HEK293 (cell line): ENCODE measurements around the gene CRYZL1.

Experiments used
- CTCF ChIA-PET: fragments of 350-600 bp; formaldehyde crosslinking; extraction: SDS; loops from one replicate; lab custom pipeline; 2021; ENCODE audit warnings: antibody characterized with exemption; lab: Yijun Ruan, JAX
- POLR2A ChIA-PET: fragments of 300-600 bp; formaldehyde crosslinking; extraction: SDS; loops from one replicate; lab custom pipeline; 2020; ENCODE audit warnings: antibody characterized with exemption, inconsistent platforms; lab: Yijun Ruan, JAX
- H3K27ac ChIP-seq: fragments of 200-500 bp; sonication (Bioruptor generic); 2 replicates; pipeline ENCODE4 v1.5.1; 2014; ENCODE audit warnings: low read depth, low read length, control low read depth, inconsistent platforms; ENCODE audit errors: extremely low read depth
- H3K36me3 ChIP-seq, 2 experiments: fragments of 200-500 bp in 1 of 2; sonication (Bioruptor generic) in 1 of 2; 1 replicate in 1 of 2; 2 replicates in 1 of 2; pipeline ENCODE4 v1.5.1; 2014 to 2017; ENCODE audit warnings: inconsistent platforms in 2 of 2, low read length in 2 of 2; ENCODE audit not compliant: control insufficient read depth in 2 of 2, insufficient read depth in 1 of 2
- H3K4me1 ChIP-seq: fragments of 200-500 bp; sonication (Bioruptor generic); 2 replicates; pipeline ENCODE4 v1.5.1; 2014; ENCODE audit warnings: mild to moderate bottlenecking, low read length, inconsistent platforms; ENCODE audit not compliant: control insufficient read depth, insufficient read depth
- H3K4me3 ChIP-seq: 2 replicates; pipeline ENCODE4 v1.5.1; 2011; ENCODE audit warnings: low read depth, mild to moderate bottlenecking, control low read depth, low read length, moderate library complexity
- H3K9me3 ChIP-seq: fragments of 200-500 bp; sonication (Bioruptor generic); 2 replicates; pipeline ENCODE4 v1.5.1; 2014; ENCODE audit warnings: low read depth, low read length, inconsistent platforms; ENCODE audit not compliant: control insufficient read depth, insufficient read depth
- HIC1 ChIP-seq: fragments of 450-650 bp; formaldehyde crosslinking; IDR thresholded peaks from 2 replicates; pipeline ENCODE4 v1.5.1; 2016; ENCODE audit warnings: missing biosample characterization, missing genetic modification characterization
- KLF1 ChIP-seq: fragments of 450-650 bp; formaldehyde crosslinking; IDR thresholded peaks from 2 replicates; pipeline ENCODE4 v1.5.1; 2016; ENCODE audit warnings: missing biosample characterization, missing genetic modification characterization
- KLF8 ChIP-seq: fragments of 450-650 bp; formaldehyde crosslinking; IDR thresholded peaks from 2 replicates; pipeline ENCODE4 v1.5.1; 2016; ENCODE audit warnings: missing biosample characterization, missing genetic modification characterization
- PATZ1 ChIP-seq: fragments of 450-650 bp; formaldehyde crosslinking; IDR thresholded peaks from 2 replicates; pipeline ENCODE4 v1.5.1; 2016; ENCODE audit warnings: missing biosample characterization, missing genetic modification characterization
- PRDM1 ChIP-seq: fragments of 450-650 bp; formaldehyde crosslinking; IDR thresholded peaks from 2 replicates; pipeline ENCODE4; 2016; ENCODE audit warnings: missing biosample characterization, missing genetic modification characterization
- REPIN1 ChIP-seq: fragments of 450-650 bp; formaldehyde crosslinking; IDR thresholded peaks from 2 replicates; pipeline ENCODE4 v1.5.1; 2017; ENCODE audit warnings: missing biosample characterization, missing genetic modification characterization, low read depth
- WT1 ChIP-seq: fragments of 450-650 bp; formaldehyde crosslinking; IDR thresholded peaks from 2 replicates; pipeline ENCODE4 v1.5.1; 2016; ENCODE audit warnings: missing biosample characterization, missing genetic modification characterization
- ZBTB17 ChIP-seq: fragments of 450-650 bp; formaldehyde crosslinking; IDR thresholded peaks from 2 replicates; pipeline ENCODE4 v1.5.1; 2016; ENCODE audit warnings: missing biosample characterization, missing genetic modification characterization
- ZBTB20 ChIP-seq: fragments of 450-650 bp; formaldehyde crosslinking; IDR thresholded peaks from 2 replicates; pipeline ENCODE4 v1.5.1; 2016; ENCODE audit warnings: missing biosample characterization, missing genetic modification characterization
- ZEB2 ChIP-seq: fragments of 450-650 bp; formaldehyde crosslinking; IDR thresholded peaks from 2 replicates; pipeline ENCODE4 v1.5.1; 2016; ENCODE audit warnings: missing biosample characterization, missing genetic modification characterization
- ZNF423 ChIP-seq: fragments of 450-650 bp; formaldehyde crosslinking; IDR thresholded peaks from 2 replicates; pipeline ENCODE4 v1.5.1; 2016; ENCODE audit warnings: missing biosample characterization, missing genetic modification characterization
- ZNF488 ChIP-seq: fragments of 450-650 bp; formaldehyde crosslinking; IDR thresholded peaks from 2 replicates; pipeline ENCODE4 v1.5.1; 2016; ENCODE audit warnings: missing biosample characterization, missing genetic modification characterization
- ZNF544 ChIP-seq: fragments of 450-650 bp; formaldehyde crosslinking; IDR thresholded peaks from 2 replicates; pipeline ENCODE4 v1.5.0; 2017; ENCODE audit warnings: missing biosample characterization, missing genetic modification characterization
- ZNF621 ChIP-seq: fragments of 450-650 bp; formaldehyde crosslinking; IDR thresholded peaks from 2 replicates; pipeline ENCODE4 v1.5.1; 2017; ENCODE audit warnings: missing biosample characterization, missing genetic modification characterization
- ZNF768 ChIP-seq: fragments of 450-650 bp; formaldehyde crosslinking; IDR thresholded peaks from 2 replicates; pipeline ENCODE4 v1.5.1; 2018; ENCODE audit warnings: missing biosample characterization, mild to moderate bottlenecking, missing genetic modification characterization
- ZNF792 ChIP-seq: fragments of 450-650 bp; formaldehyde crosslinking; IDR thresholded peaks from 2 replicates; pipeline ENCODE4 v1.5.1; 2016; ENCODE audit warnings: missing biosample characterization, missing genetic modification characterization
- TF ChIP-seq, protein P1 (sequence below): fragments of 450-650 bp; formaldehyde crosslinking; IDR thresholded peaks from 2 replicates; pipeline ENCODE4 v1.5.1; 2016; ENCODE audit warnings: missing biosample characterization, missing genetic modification characterization
- TF ChIP-seq, protein P2 (sequence below): sonication (generic); formaldehyde crosslinking; IDR thresholded peaks from 2 replicates; pipeline ENCODE4 v1.8.1; 2022; ENCODE audit warnings: mild to moderate bottlenecking, moderate library complexity, missing genetic modification reagents

The CRYZL1 gene

DNA sequence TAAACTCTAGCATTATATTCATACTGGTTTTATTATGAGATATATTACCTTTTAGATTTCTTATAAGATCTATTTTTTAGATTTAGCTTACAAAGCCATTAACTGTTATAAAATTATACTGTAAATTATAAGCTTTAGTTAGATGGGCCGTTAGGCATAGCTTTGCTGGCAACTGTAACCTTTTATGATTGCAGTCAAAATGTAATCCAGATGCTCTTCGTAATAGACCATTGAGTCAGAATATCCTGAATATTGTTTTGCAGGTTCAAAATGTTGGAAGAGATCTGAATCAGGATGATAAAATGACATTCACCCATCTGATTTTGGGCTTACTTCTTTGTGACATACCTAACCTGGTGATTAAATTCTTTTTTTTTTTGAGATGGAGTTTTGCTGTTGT lies 21.7 kb upstream of the CRYZL1 start (continued):
- TF ChIP-seq ZNF621 (tag by site-specific recombination) (no peak), ZEB2 (tag by site-specific recombination) (no peak), REPIN1 (tag by site-specific recombination) (no peak)
- TF ChIP-seq, all 188 proteins: peak for 0

- no peak for TF ChIP-seq WT1 (tag by site-specific recombination)
- TF ChIP-seq, protein P1, sequence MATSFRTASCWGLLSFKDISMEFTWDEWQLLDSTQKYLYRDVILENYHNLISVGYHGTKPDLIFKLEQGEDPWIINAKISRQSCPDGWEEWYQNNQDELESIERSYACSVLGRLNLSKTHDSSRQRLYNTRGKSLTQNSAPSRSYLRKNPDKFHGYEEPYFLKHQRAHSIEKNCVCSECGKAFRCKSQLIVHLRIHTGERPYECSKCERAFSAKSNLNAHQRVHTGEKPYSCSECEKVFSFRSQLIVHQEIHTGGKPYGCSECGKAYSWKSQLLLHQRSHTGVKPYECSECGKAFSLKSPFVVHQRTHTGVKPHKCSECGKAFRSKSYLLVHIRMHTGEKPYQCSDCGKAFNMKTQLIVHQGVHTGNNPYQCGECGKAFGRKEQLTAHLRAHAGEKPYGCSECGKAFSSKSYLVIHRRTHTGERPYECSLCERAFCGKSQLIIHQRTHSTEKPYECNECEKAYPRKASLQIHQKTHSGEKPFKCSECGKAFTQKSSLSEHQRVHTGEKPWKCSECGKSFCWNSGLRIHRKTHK = no peak
- no peak for TF ChIP-seq PRDM1 (tag by site-specific recombination)
- no peak for TF ChIP-seq ZBTB17 (tag by site-specific recombination)
- TF ChIP-seq HIC1 (tag by site-specific recombination) = no peak
- no peak for TF ChIP-seq KLF8 (tag by site-specific recombination)
- TF ChIP-seq, protein P2, sequence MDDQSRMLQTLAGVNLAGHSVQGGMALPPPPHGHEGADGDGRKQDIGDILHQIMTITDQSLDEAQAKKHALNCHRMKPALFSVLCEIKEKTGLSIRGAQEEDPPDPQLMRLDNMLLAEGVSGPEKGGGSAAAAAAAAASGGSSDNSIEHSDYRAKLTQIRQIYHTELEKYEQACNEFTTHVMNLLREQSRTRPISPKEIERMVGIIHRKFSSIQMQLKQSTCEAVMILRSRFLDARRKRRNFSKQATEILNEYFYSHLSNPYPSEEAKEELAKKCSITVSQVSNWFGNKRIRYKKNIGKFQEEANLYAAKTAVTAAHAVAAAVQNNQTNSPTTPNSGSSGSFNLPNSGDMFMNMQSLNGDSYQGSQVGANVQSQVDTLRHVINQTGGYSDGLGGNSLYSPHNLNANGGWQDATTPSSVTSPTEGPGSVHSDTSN (CRISPR knock-in tag) = no peak
- TF ChIP-seq ZBTB20 (tag by site-specific recombination) = no peak
- TF ChIP-seq PATZ1 (tag by site-specific recombination) = no peak
- no peak for TF ChIP-seq ZNF544 (tag by site-specific recombination)
- TF ChIP-seq ZNF792 (tag by site-specific recombination) = no peak
- TF ChIP-seq ZNF768 (tag by site-specific recombination) = no peak
- H3K36me3 ChIP-seq = no peaks in the 10 kb centered on the region
- no peak overlapping the region for H3K4me3 ChIP-seq
- H3K9me3 ChIP-seq = no peaks in the 10 kb centered on the region
- ChIA-PET POLR2A (interaction anchor here (0.6 kb wide), 1 partner anchor 17 kb away, joined by 3 read pairs; no protein-coding TSS in a partner anchor), CTCF (interaction anchor here (0.6 kb wide), 1 partner anchor 10 kb away, joined by 3 read pairs; no protein-coding TSS in a partner anchor)
- H3K4me1 ChIP-seq = no peaks in the 10 kb centered on the region
- H3K27ac ChIP-seq = no peak overlapping the region
These were observed 20.5 kb upstream of the CRYZL1 start for GRCh38 chr21:33662046-33662445.

DNA sequence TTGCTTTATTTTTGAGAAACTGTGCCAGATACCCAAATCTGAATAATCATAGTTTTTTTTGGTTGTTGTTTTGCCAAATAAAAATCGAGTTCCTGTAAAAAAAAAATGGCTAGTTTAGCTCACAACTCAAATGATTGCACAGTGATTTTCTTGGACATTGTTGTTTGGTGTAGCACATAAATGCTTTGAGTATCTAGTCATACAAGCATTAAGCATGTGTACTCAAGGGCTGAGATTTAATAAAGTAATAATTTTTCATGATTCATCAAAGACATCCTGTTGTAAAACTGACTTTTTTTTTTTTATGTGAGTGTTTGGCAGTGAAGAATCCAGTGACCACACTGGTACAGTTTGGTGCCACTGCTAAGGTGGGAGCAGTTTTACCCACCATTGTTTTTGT lies 19.6 kb upstream of the CRYZL1 start:
- Histone ChIP-seq H3K9me3 (no peaks in the 10 kb centered on the region), H3K4me3 (no peak overlapping the region), H3K27ac (no peak overlapping the region), H3K36me3 (no peaks in the 10 kb centered on the region), H3K4me1 (no peaks in the 10 kb centered on the region)
- TF ChIP-seq ZNF423 = no peak
- no peak for TF ChIP-seq KLF1 (tag by site-specific recombination)
- no peak for TF ChIP-seq ZNF488 (tag by site-specific recombination)
- TF ChIP-seq ZEB2 (tag by site-specific recombination) = no peak
- POLR2A ChIA-PET = interaction anchor here (0.6 kb wide), 1 partner anchor 17 kb away, joined by 3 read pairs; no protein-coding TSS in a partner anchor
- CTCF ChIA-PET = interaction anchor here (0.6 to 0.7 kb wide), 2 partner anchors 11 to 14 kb away, joined by 3 to 4 read pairs; no protein-coding TSS in a partner anchor
